DMS153 treated with DMSO at 0.1 percent for 48 hours (cell line): ENCODE data around the gene FBXO27.
"Not testable (repeated sequence)": the region's sequence is repeated elsewhere in the genome, so short reads cannot be mapped to it uniquely, and the experiment has no call there.

Experiments
- DNase-seq: peaks from one replicate; lab custom pipeline; 2025; ENCODE audit not compliant: unreplicated experiment; lab: John Stamatoyannopoulos, UW

FBXO27 gene

DNA sequence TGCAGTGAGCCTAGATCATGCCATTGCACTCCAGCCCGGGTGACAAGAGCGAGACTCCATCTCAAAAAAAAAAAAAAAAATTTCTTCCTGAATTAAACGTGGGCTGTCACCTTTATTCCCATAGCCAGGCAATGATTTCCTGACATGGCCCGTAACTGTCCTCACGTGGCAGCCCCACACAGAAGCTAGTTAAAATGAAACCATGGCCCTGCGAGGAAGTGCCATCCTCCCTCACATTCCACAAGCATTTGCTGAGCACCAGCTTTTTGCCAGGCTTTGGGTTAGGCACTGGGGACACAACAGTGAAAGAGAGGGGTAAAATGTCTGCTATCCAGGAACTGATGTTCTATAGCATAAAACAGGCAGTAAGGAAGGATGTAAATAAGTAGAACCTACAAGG is 13.2 kb upstream of the FBXO27 start:
- no peak for DNase-seq

DNA sequence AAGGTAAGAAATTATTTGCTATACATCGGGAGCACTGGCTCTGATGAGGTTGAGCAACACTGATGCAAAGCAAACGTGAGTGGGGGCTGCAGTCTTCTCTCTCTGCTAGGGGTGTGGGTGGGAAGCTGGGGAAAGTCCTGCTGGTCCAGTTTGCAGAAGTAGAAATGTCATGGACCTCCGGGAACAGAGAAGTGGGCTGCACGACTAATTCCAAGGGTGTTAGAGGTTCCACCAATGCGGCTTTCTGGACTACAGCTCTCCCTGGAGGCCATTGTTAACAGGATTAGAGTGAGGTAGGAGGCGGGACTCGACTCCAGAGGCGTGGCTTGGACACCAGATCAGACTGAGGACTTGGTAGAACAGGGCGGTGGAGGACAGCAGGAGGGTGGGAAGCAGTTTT is 5.7 kb upstream of the FBXO27 start:
- DNase-seq, result peak; percentile 3

DNA sequence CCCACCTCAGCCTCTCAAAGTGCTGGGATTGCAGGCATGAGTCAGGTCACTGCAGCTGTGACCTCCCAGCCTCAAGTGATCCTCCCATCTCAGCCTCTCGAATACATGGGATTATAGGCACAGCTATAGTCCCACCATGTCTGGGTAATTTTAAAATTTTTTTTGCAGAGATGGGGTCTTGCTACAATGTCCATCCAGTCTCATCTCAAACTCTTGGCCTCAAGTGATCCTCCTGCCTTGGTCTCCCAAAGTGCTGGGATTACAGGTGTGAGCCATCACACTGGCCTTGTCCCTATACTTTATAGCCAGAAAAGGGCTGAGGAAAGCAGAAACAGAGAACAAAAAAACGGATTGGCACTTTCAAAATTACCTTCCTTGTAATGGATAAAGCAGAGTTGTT is 4.8 kb upstream of the FBXO27 start:
- no peak for DNase-seq

DNA sequence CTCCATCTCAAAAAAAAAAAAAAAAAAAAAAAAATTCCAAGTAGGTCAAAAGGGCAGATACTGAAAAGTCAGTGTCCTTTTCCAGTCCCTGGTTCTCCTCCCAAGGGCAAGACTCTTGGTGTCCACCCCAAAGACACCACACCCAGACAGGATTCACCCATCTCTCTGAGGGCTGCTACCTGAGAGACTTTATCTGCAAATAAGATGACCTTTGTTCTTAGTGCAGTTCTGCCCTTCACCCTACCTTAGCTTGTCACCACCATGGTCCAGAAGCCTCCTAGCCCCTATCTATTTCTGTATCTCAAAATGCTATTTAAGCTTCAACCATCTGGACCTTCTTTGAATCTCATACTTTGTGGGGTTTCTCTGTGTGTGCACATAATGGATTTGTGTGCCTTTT is 4.2 kb upstream of the FBXO27 start:
- no peak for DNase-seq

DNA sequence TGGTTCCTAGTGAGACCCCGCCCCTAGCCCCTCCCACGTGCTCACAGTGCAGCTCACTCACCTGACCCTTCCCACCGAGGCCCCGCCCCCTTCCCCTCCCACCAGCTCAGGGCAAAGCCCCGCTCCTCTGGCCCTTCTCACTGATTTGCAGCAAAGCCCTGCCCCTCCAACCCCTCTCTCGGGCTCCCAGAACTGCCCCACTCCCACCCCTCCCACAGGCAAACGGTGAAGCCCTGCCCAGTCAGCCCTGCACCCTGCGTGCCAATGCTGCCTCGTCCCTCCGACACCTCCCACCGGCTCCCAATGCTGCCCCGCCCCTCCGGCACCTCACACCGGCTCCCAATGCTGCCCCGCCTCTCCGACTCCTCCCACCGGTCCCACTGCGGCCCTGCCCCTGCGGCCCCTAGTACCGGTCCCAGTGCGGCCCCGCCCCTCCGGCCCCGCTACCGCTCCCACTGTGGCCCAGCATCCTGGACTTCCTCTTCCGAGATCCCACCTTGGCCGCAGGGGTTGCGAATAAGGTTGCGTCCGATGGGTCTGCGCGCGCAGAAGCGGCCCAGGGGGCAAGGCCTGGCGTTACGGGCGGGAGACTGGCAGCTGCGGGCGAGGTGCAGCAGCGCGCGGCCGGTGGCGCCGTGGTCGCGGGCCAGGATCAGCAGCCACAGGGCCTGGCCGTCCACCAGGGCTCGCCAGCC is 834 bp downstream of the FBXO27 start:
- peak; percentile 73 for DNase-seq

DNA sequence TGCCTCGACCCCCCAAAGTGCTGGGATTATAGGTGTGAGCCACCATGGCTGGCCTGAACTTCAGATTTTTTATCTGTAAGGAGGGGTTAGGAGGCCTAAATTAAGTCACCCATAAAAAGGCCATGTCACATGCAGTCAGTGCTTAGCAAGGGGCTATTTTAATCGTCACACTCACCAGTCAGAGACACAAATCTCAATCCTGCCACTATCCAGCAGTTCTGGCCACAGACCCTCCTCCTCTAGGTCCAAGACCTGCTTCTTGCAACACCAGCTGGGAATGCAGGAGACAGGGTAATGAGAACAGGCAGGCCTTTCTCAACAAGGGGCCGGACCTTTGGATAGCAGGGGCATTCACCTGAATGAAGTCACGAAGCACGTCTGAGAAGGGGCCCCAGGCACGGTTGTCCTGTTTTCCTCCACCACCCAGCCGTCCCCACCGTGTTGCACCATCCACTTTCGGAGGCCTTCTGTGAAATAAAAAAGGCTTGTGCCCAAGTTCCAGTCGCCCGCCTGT is 1.4 kb downstream of the FBXO27 start:
- DNase-seq, result no peak

DNA sequence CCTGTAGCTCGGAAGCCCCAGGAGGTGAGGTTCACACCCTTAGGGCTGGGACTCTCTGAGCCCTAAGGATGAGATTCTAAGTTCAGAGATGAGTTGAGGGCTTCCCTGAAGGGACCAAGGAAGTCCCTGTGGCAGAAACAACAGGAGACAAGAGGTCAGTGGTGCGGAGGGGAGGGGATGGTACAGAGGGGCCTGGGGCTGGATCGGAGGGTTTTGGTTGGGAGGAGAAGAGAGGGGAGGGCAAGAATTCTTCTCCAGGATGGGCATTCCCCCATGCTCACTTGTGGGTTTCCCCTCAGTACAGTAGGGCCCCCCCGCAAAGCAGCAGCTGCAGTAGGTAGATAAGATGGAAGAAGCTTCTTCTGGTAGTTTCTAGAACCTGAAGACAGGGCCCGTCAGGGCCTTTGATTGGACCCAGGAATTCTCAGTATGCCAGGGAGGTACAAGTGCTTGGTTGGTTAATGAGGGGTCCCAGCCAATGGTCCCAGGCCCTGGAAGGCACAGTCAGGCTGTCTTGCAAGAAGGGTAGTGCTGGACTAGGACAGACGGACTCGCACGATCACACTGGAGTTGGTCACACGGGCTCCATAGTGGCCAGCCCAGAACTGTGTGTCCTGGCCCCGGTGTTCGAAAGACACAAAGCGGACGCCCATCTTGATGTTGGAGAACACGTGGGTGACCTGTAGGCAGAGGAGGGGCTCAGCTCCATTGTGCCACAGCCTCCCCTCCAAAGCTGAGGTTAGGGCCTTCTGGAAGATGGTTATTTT is 7.3 kb downstream of the FBXO27 start:
- DNase-seq, result no peak

DNA sequence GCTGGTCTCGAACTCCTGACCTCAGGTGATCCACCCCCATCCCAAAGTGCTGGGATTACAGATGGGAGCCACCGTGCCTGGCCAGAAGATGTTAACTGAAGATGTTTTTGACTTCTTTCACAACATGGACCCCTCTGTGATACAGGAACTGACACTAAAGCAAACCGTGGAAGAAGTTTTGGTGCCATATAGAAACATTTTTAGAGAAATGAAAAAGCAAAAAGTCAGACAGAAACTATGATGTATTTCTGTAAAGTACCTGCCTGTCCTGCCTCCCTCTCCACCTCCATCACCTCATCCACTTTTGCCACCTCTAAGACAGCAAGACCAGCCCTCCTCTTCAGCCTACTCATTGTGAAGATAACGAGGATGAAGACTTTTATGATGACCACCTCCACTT is 11.3 kb downstream of the FBXO27 start:
- DNase-seq, result no peak

DNA sequence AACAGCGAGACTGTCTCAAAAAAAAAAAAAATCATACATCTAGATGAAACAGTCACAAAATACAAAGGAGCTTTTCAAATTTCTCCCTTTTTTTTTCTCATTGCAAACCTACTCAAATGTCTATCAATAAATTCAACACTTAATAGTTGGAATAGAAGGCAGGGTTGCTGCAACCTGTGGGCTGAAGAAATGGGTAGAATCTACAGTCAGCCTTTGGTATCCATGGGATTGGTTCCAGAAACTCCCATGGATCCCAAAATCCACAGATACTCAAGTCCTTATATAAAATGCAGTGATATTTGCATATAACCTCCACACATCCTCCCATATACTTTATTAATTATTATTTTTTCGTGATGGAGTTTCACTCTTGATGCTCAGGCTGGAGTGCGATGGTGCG is 14.7 kb downstream of the FBXO27 start:
- no peak for DNase-seq

DNA sequence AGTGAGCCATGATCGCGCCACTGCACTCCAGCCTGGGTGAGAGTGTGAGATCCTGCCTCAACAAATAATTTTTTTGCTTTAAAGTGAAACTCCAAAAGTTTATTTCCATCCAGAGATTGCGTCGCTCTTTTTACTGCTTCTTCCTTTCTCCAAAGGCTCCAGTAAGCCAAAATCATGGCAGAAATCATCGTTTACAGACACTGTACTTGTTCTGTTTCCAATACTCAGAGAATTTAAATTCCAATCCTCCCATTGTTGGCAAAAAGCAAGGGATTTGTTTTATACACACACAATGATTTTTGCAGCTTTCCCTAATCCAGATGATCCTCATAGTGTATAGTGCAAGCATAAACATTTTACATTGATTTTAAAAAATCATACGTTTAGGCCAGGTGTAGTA is 15.3 kb downstream of the FBXO27 start:
- DNase-seq, result no peak

DNA sequence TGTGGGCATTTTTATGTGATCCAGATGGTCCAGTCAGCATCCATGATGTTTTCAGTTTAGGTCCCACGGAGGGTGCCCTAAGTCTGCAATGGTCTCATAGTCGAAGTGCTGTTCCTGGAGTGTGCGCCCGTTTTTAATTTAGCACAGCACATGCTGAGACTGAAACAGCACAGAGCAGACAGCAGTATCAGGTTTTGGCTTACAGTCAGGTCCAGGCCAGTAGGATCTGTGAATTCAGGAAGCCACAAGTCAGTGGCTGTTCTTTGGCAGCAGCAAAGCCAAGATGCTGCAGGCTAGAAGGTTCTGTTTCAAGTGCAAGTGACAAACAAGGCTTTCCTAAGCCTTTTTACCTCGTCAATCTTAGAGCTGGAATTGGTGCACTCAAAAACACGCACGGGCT is 18.3 kb downstream of the FBXO27 start:
- no peak for DNase-seq

DNA sequence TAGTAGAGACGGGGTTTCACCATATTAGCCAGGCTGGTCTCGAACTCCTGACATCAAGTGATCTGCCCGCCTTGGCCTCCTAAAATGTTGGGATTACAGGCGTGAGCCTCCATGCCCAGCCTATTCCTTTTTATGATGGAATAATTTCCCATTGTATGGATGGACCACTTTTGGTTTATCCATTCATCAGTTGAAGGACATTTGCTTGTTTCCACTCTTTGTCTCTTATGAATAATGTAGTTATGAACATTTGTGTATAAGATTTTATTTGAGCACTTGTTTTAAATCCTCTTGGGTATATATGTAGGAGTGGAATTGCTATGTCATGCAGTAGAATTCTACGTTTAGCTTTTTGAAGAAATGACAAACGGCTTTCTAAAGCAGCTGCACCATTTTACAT is 23.3 kb downstream of the FBXO27 start:
- no peak for DNase-seq

DNA sequence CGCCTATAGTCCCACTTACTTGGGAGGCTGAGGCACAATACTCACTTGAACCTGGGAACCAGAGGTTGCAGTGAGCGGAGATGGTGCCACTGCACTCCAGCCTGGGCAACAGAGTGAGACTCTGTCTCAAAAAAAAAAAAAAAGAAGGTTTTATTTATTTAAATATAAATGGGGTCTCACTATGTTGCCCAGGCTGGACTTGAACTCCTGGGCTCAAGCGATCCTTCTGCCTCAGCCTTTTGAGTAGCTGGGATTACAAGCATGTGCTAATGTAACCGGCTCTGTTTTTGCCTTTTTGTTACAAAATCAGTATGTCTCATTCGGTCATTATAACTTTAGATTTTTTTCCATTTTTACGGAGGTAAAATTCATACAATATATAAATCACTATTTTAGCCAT is 24.2 kb downstream of the FBXO27 start:
- DNase-seq, result no peak

DNA sequence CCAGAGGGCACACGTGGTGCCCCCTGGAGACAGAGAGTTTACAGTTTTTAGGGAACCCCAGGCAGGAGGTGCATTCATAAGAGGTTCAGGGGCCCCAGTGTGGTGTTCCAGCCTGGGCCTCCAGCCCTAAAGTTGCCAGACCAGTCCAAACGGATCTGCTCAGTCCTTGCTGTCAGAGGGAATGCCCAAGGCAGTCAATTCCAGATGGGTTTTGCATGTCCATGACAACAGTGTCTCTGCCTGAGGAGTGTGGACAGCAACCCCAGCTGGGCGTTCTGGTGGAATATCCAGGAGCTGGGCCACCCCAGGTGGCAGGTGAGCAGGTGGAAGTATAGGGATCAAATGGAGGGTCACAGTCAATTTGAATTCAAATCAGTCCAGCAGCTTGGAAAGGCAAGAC is 25.3 kb downstream of the FBXO27 start:
- no peak for DNase-seq

DNA sequence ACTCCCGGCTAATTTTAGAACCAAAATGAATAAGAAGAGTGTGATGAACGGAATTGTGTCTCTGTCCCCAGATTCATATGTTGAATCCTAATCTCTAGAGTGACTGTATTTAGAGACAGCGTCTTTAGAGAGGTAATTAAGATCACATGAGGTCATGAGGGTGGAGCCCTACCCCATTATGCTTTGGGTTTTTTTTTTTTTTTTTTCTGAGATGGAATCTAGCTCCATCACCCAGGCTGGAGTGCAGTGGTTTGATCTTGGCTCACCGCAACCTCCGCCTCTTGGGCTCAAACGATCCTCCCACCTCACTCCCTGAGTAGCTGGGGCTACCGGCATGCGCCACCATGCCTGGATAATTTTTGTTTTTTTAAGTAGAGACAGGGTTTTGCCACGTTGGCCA is 27.9 kb downstream of the FBXO27 start:
- no peak for DNase-seq

DNA sequence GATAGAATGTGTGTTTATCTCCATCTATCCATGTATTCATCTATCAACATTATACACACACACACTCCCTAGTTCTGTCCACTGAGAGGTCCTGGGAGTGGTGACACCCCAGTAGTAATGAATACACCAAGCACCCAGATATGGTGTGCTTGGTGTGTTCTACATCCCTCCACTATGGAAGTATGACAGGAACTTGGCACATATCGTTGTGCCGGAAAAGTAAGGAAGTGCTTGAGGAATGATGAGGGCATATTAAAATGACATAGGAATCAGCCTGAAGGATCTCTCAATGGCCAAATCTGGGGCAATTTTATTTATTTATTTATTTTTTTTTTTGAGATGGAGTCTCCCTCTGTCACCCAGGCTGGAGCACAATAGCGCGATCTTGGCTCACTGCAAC is 28.6 kb downstream of the FBXO27 start:
- DNase-seq, result no peak

DNA sequence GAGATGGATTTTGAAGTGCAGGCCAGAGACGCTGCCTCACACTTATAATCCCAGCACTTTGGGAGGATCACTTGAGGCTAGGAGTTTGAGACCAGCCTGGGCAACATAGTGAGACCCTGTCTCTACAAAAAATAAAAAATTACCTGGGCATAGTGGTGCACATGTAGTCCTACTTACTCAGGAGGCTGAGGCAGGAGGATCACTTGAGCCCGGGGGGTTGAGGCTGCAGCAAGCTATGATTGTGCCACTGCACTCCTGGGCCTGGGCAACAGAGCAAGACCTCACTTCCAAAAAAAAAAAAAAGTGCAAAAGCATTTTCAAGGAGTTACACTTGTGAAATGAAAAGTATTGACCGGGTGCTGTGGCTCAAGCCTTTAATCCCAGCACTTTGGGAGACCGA is 29.2 kb downstream of the FBXO27 start:
- no peak for DNase-seq

DNA sequence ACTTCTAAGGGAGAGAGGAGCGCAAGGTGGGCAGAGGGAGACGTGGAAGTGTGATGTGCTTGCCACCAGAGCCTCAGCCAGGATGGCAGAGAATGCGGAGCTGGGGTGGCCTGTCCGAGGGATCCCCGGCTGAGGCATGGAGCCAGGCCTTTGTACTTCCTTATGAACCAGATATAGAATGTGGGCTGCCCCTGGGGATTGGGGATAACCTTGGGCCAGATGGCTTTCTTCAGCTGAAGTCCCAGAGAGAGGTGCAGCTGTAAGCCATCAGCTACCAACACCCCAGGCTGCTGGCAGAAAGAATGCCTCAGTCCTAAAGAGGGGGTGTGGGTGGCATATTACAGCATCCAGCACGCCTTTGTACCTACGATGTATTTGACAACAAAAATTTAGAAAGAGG is 31.3 kb downstream of the FBXO27 start:
- DNase-seq, result no peak

DNA sequence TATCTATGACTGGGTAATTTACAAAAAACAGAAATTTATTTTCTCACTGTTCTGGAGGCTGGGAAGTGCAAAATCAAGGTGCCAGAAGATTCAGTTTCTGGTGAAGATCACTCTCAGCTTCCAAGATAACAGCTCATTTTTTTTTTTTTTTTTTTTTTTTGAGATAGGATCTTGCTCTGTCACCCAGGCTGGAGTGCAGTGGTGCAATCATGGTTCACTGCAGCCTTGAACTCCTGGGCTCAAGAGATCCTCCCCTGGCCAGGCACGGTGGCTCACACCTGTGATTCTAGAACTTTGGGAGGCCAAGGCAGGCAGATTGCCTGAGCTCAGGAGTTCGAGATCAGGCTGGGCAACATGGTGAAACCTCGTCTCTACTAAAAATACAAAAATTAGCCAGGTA is 34.8 kb downstream of the FBXO27 start:
- DNase-seq, result not testable (repeated sequence)

DNA sequence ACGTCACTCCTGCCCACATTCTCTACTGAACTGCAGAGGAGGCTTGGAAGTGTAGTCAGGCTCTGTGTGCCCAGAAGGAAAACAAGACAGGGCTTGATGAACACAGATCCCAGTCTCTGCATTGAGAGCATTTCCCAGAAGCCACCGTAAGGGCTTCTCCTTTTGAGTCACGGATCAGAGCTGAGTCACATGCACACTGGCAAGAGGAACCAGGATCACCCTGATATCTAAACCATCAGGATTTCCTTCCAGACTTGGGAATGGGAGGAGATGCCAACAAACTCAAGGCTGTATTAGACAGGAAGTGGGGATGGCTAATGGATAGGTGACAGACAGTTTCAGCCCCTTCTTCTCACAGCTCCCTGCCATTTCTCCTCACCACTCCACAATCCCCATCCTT is 39.1 kb downstream of the FBXO27 start:
- no peak for DNase-seq

DNA sequence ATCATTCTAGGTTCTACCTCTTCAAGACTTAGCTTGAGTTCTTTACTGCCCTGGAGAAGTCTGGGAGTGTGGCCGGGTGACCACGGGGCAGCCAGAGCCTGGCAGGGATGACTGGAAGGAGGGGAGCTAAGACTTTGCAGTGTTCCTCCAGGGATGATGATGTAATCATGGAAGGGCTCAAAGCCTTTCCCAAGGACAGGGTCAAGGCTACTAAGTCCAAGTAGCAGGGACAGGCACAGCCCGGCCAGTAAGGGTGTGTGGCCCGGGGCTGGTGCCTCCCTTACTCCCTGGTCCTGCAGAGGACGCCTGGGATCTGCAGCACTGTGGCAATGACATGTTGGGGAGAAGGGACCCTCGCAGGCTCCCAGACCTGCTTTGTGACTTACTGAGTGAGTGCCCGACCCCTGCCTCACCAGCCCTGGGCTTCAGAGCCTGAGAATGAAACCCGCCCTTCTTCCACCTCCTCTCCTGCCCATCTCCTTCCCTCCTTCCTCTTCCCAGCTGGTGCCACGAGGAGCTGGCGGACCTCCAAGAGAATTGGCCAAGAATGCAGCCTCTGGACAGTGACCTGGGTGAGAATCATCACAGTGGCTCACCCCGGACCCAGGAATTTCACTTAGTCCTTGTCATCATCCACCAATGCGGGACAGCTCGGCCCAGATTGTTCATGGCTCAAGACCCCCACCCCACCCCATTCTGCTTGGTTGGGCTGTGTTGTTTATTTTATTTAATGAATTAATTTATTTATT is 41.2 kb downstream of the FBXO27 start:
- no peak for DNase-seq

DNA sequence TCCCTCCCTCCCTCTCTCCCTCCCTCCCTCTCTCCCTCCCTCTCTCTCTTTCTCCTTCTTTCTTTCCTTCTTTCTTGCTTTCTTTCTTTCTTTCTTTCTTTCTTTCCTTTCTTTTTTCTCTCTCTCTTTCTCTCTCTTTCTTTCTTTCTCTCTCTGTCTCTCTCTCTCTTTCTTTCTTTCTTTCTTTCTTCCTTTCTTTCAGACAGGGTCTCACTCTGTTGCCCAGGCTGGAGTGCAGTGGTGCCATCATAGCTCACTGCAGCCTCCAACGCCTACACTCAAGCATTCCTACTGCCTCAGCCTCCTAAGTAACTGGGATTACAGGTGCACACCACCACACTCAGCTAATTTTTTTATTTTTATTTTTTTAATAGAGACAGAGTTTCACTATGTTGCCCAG is 42.7 kb downstream of the FBXO27 start:
- not testable (repeated sequence) for DNase-seq
